H9 (cell line): ENCODE results near the gene GATA6. TPM values are rescaled to one million over a fixed set of nuclear protein-coding genes. Genes with fewer than 3 reads are reported as not detected.

Experiments used
- DNase-seq: peaks from one replicate; pipeline ENCODE4 v3.0.0-alpha.2; 2017
- H2AFZ ChIP-seq: one replicate; pipeline ENCODE4 v1.6.1; 2013; ENCODE audit warnings: mild to moderate bottlenecking, low read length, control low read depth, moderate library complexity
- H2AK5ac ChIP-seq: 2 replicates; pipeline ENCODE4 v1.6.1; 2013; ENCODE audit warnings: low read length, control low read depth, mixed read lengths; ENCODE audit not compliant: insufficient read length
- H2BK120ac ChIP-seq: one replicate; pipeline ENCODE4 v1.6.1; 2013; ENCODE audit warnings: low read depth, mild to moderate bottlenecking, low read length, control low read depth, inconsistent platforms; ENCODE audit not compliant: poor library complexity, severe bottlenecking
- H2BK12ac ChIP-seq: 2 replicates; pipeline ENCODE4 v1.6.1; 2013; ENCODE audit warnings: low read length, control low read depth, mixed read lengths, low read depth; ENCODE audit not compliant: insufficient read length
- H2BK15ac ChIP-seq: 2 replicates; pipeline ENCODE4 v1.6.1; 2013; ENCODE audit warnings: low read depth, low read length, control low read depth
- H2BK20ac ChIP-seq: one replicate; pipeline ENCODE4 v1.6.1; 2013; ENCODE audit warnings: low read depth, mild to moderate bottlenecking, low read length, control low read depth, inconsistent platforms; ENCODE audit not compliant: poor library complexity, severe bottlenecking
- H2BK5ac ChIP-seq: 2 replicates; pipeline ENCODE4 v1.6.1; 2013; ENCODE audit warnings: low read length, control low read depth, mixed read lengths; ENCODE audit not compliant: insufficient read length
- H3K14ac ChIP-seq: 2 replicates; pipeline ENCODE4 v1.6.1; 2013; ENCODE audit warnings: low read length, control low read depth; ENCODE audit not compliant: insufficient read depth
- H3K18ac ChIP-seq: 2 replicates; pipeline ENCODE4 v1.6.1; 2013; ENCODE audit warnings: low read depth, mild to moderate bottlenecking, mixed read lengths, low read length, control low read depth; ENCODE audit not compliant: insufficient read length
- H3K23ac ChIP-seq: 2 replicates; pipeline ENCODE4 v1.6.1; 2013; ENCODE audit warnings: low read length, control low read depth, mixed read lengths, low read depth; ENCODE audit not compliant: insufficient read length
- H3K23me2 ChIP-seq: 2 replicates; pipeline ENCODE4 v1.6.1; 2013; ENCODE audit warnings: low read depth, mild to moderate bottlenecking, mixed read lengths, low read length, control low read depth; ENCODE audit not compliant: insufficient read length, poor library complexity, severe bottlenecking
- H3K27ac ChIP-seq: 2 replicates; pipeline ENCODE4 v1.5.1; 2013; ENCODE audit warnings: low read length, control low read depth, mixed read lengths, low read depth; ENCODE audit not compliant: insufficient read length
- H3K27me3 ChIP-seq: 2 replicates; pipeline ENCODE4 v1.6.1; 2013; ENCODE audit warnings: low read length, control low read depth, inconsistent platforms; ENCODE audit not compliant: insufficient read depth
- H3K4ac ChIP-seq: 2 replicates; pipeline ENCODE4 v1.6.1; 2013; ENCODE audit warnings: low read depth, mild to moderate bottlenecking, control low read depth, inconsistent platforms, low read length, moderate library complexity
- H3K4me1 ChIP-seq: 2 replicates; pipeline ENCODE4 v1.6.1; 2013; ENCODE audit warnings: low read length, control low read depth, inconsistent platforms; ENCODE audit not compliant: insufficient read depth
- H3K4me2 ChIP-seq: 2 replicates; pipeline ENCODE4 v1.6.1; 2013; ENCODE audit warnings: low read length, control low read depth, mixed read lengths; ENCODE audit not compliant: insufficient read length, insufficient read depth
- H3K56ac ChIP-seq: 2 replicates; pipeline ENCODE4 v1.6.1; 2013; ENCODE audit warnings: low read depth, mild to moderate bottlenecking, mixed read lengths, low read length, control low read depth; ENCODE audit not compliant: insufficient read length
- H3K79me1 ChIP-seq: 2 replicates; pipeline ENCODE4 v1.6.1; 2013; ENCODE audit warnings: low read depth, mild to moderate bottlenecking, moderate library complexity, low read length, control low read depth, inconsistent platforms; ENCODE audit not compliant: insufficient read depth, poor library complexity, severe bottlenecking
- H3K79me2 ChIP-seq: 2 replicates; pipeline ENCODE4 v1.6.1; 2013; ENCODE audit warnings: low read length, control low read depth, inconsistent platforms; ENCODE audit not compliant: insufficient read depth
- H3K9ac ChIP-seq: 2 replicates; pipeline ENCODE4 v1.6.1; 2013; ENCODE audit warnings: low read length, control low read depth, mixed read lengths; ENCODE audit not compliant: insufficient read length; ENCODE audit errors: extremely low read depth
- H3K9me3 ChIP-seq: one replicate; pipeline ENCODE4 v1.6.1; 2013; ENCODE audit warnings: low read depth, low read length, inconsistent platforms; ENCODE audit not compliant: control insufficient read depth
- H3T11ph ChIP-seq: one replicate; pipeline ENCODE4 v1.6.1; 2013; ENCODE audit warnings: mild to moderate bottlenecking, low read length, control low read depth, inconsistent platforms
- H4K20me1 ChIP-seq: one replicate; pipeline ENCODE4 v1.6.1; 2013; ENCODE audit not compliant: control insufficient read depth, insufficient read length, insufficient read depth
- H4K5ac ChIP-seq: 2 replicates; pipeline ENCODE4 v1.6.1; 2013; ENCODE audit warnings: low read depth, mild to moderate bottlenecking, mixed read lengths, low read length, control low read depth; ENCODE audit not compliant: insufficient read length
- H4K8ac ChIP-seq: replicated peaks from 2 replicates; pipeline ENCODE4 v1.6.1; 2013; ENCODE audit warnings: low read length, control low read depth, mixed read lengths, low read depth; ENCODE audit not compliant: insufficient read length
- H4K91ac ChIP-seq: 2 replicates; pipeline ENCODE4 v1.6.1; 2013; ENCODE audit warnings: low read depth, mild to moderate bottlenecking, moderate library complexity, mixed read lengths, low read length, control low read depth; ENCODE audit not compliant: insufficient read length
- H3K27ac Mint-ChIP-seq, 3 experiments: 2 replicates in 2 of 3; 3 replicates in 1 of 3; pipeline ENCODE4 v1.8.0; 2020 to 2021; ENCODE audit warnings: mixed read lengths in 3 of 3, mild to moderate bottlenecking in 1 of 3, moderate library complexity in 1 of 3
- H3K27me3 Mint-ChIP-seq: 2 replicates; pipeline ENCODE4 v1.8.0; 2021; ENCODE audit warnings: low read depth, mild to moderate bottlenecking, moderate library complexity, mixed read lengths
- H3K36me3 Mint-ChIP-seq, 3 experiments: 2 replicates in 2 of 3; 3 replicates in 1 of 3; pipeline ENCODE4 v1.8.0; 2020 to 2021; ENCODE audit warnings: low read depth in 3 of 3, mixed read lengths in 3 of 3; ENCODE audit not compliant: insufficient read depth in 1 of 3
- H3K4me1 Mint-ChIP-seq, 2 experiments: 2 replicates each; pipeline ENCODE4 v1.8.0; 2020; ENCODE audit warnings: mixed read lengths in 2 of 2
- H3K4me3 Mint-ChIP-seq, 2 experiments: 2 replicates in 1 of 2; 3 replicates in 1 of 2; pipeline ENCODE4 v1.8.0; 2020 to 2021; ENCODE audit warnings: mild to moderate bottlenecking in 2 of 2, mixed read lengths in 2 of 2, moderate library complexity in 1 of 2
- H3K9me3 Mint-ChIP-seq, 2 experiments: 2 replicates in 1 of 2; 3 replicates in 1 of 2; pipeline ENCODE4 v1.8.0; 2020; ENCODE audit warnings: mild to moderate bottlenecking in 2 of 2, mixed read lengths in 2 of 2, moderate library complexity in 1 of 2
- WGBS: extraction: QIAGEN DNeasy Blood & Tissue Kit; methylation state at CpG from one replicate; pipeline ENCODE4 v1.1.7; 2013; ENCODE audit warnings: missing lambda C conversion rate, low lambda C conversion rate, mixed read lengths; ENCODE audit not compliant: insufficient read length; ENCODE audit errors: extremely low coverage; 5-methylcytosine and 5-hydroxymethylcytosine counted together
- total RNA-seq: library from RNA; stranded (reverse); gene quantifications from 2 replicates; pipeline ENCODE4 v1.2.1, GENCODE V29; 2021
- TF ChIP-seq, protein P1 (sequence below): fragments of 200-600 bp; sonication (generic); conservative IDR thresholded peaks from 3 replicates; pipeline ENCODE4 v1.8.0; 2021; ENCODE audit warnings: antibody characterized with exemption, mild to moderate bottlenecking

GATA6 gene
- total RNA-seq, 1 experiment from 2014 or later, result not detected

DNA sequence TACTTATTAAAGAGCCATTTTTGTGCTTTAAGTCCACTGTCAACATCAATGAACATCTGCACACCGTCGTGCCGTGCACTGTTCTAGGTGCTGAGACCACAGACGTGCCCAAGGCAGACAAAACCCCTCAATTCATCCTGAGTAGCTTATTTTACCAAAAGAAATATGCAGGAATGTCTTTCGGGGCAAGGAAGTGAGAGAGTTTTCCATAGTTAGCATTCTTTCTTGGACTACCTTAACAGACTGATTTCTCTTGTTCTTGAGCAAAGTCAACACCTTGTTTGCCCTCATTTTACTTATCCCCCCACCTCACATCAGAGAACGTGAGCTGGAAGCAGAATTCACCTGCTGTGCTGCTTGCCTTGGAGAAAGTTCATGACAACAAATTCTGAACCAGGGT is 69.3 kb downstream of the GATA6 start:
- Histone ChIP-seq H3K27me3 (no peaks in the 10 kb centered on the region), H3K4me1 (no peaks in the 10 kb centered on the region), H3K23me2 (no peaks in the 10 kb centered on the region), H2AK5ac (no peak overlapping the region), H2BK15ac (no peak overlapping the region), H4K8ac (no peak overlapping the region), H3K56ac (no peak overlapping the region), H3K18ac (no peak overlapping the region), H2AFZ (no peak overlapping the region), H2BK120ac (no peak overlapping the region), H2BK20ac (no peak overlapping the region), H3K27ac (no peak overlapping the region), H3K4me2 (no peak overlapping the region), H2BK5ac (no peak overlapping the region), H2BK12ac (no peak overlapping the region), H3K14ac (no peak overlapping the region), H4K91ac (no peak overlapping the region), H3K79me2 (no peaks in the 10 kb centered on the region), H3T11ph (no peak overlapping the region), H3K79me1 (no peaks in the 10 kb centered on the region), H3K23ac (no peak overlapping the region), H3K9me3 (no peaks in the 10 kb centered on the region), H4K5ac (no peak overlapping the region), H4K20me1 (no peaks in the 10 kb centered on the region), H3K4ac (no peak overlapping the region), H3K9ac (no peak overlapping the region)
- H3K4me1 Mint-ChIP-seq, result peaks cover 4 to 8% of the 10 kb centered on the region in 2 experiments; a peak in 2 of 4 replicates
- TF ChIP-seq, protein P1, sequence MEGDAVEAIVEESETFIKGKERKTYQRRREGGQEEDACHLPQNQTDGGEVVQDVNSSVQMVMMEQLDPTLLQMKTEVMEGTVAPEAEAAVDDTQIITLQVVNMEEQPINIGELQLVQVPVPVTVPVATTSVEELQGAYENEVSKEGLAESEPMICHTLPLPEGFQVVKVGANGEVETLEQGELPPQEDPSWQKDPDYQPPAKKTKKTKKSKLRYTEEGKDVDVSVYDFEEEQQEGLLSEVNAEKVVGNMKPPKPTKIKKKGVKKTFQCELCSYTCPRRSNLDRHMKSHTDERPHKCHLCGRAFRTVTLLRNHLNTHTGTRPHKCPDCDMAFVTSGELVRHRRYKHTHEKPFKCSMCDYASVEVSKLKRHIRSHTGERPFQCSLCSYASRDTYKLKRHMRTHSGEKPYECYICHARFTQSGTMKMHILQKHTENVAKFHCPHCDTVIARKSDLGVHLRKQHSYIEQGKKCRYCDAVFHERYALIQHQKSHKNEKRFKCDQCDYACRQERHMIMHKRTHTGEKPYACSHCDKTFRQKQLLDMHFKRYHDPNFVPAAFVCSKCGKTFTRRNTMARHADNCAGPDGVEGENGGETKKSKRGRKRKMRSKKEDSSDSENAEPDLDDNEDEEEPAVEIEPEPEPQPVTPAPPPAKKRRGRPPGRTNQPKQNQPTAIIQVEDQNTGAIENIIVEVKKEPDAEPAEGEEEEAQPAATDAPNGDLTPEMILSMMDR, result no peak
- H3K27ac Mint-ChIP-seq, result no peak overlapping the region
- no CpG with 5 or more reads among the region's 6 CpGs for WGBS
- no peaks in the 10 kb centered on the region; a peak in 1 of 5 replicates for H3K9me3 Mint-ChIP-seq
- peaks cover 3% of the 10 kb centered on the region for H3K27me3 Mint-ChIP-seq
- no peak overlapping the region for H3K4me3 Mint-ChIP-seq
- no peak for DNase-seq
- no peaks in the 10 kb centered on the region for H3K36me3 Mint-ChIP-seq
